ENCODE data around the gene SIRPA. TPM values are rescaled to one million over a fixed set of nuclear protein-coding genes. Genes with fewer than 3 reads are reported as not detected.
A peak's percentile ranks its signal among the peaks of the same experiment; 100 is the strongest.

Gene SIRPA
- total RNA-seq, 1 donor from 2014 or later: 5.0 TPM

- no peak for TF ChIP-seq CTCF (IDR thresholded peaks at IDR 0.05; ENCODE audit: insufficient read depth, low read length, severe bottlenecking)
- FAIRE-seq (no peak), DNase-seq (ENCODE audit: low read depth) (no peak)
- no peak overlapping the region for H3K4me3 ChIP-seq (ENCODE audit: low read depth, low read length)
- H3K36me3 ChIP-seq (ENCODE audit: control insufficient read depth, insufficient read depth, low read length): no peaks in the 10 kb centered on the region
- no peaks in the 10 kb centered on the region for H3K27me3 ChIP-seq (ENCODE audit: control insufficient read depth, insufficient read depth, low read length)
Measured at GRCh38 chr20:1875762-1876161, 19.4 kb upstream of the SIRPA start.

GRCh38 chr20:1876217-1876921, 18.8 kb upstream of the SIRPA start:
- DNase-seq (ENCODE audit: low read depth): peak; percentile 77
- H3K27me3 ChIP-seq (ENCODE audit: control insufficient read depth, insufficient read depth, low read length): no peaks in the 10 kb centered on the region
- H3K4me3 ChIP-seq (ENCODE audit: low read depth, low read length): no peak overlapping the region
- TF ChIP-seq CTCF (IDR thresholded peaks at IDR 0.05; ENCODE audit: insufficient read depth, low read length, severe bottlenecking): no peak
- FAIRE-seq: no peak
- H3K36me3 ChIP-seq (ENCODE audit: control insufficient read depth, insufficient read depth, low read length): no peaks in the 10 kb centered on the region

- DNase-seq (ENCODE audit: low read depth) (no peak), FAIRE-seq (peak; percentile 99)
- TF ChIP-seq CTCF (IDR thresholded peaks at IDR 0.05; ENCODE audit: insufficient read depth, low read length, severe bottlenecking): no peak
- Histone ChIP-seq H3K4me3 (ENCODE audit: low read depth, low read length) (no peak overlapping the region), H3K36me3 (ENCODE audit: control insufficient read depth, insufficient read depth, low read length) (no peaks in the 10 kb centered on the region), H3K27me3 (ENCODE audit: control insufficient read depth, insufficient read depth, low read length) (no peaks in the 10 kb centered on the region)
Measured at GRCh38 chr20:1876975-1877608, 18.1 kb upstream of the SIRPA start.

- FAIRE-seq (no peak), DNase-seq (ENCODE audit: low read depth) (no peak)
- TF ChIP-seq CTCF (IDR thresholded peaks at IDR 0.05; ENCODE audit: insufficient read depth, low read length, severe bottlenecking): no peak
- no peaks in the 10 kb centered on the region for H3K36me3 ChIP-seq (ENCODE audit: control insufficient read depth, insufficient read depth, low read length)
- H3K27me3 ChIP-seq (ENCODE audit: control insufficient read depth, insufficient read depth, low read length): no peaks in the 10 kb centered on the region
- H3K4me3 ChIP-seq (ENCODE audit: low read depth, low read length): no peak overlapping the region
Measured at GRCh38 chr20:1877609-1878200, 17.5 kb upstream of the SIRPA start.

- H3K27me3 ChIP-seq (ENCODE audit: control insufficient read depth, insufficient read depth, low read length): no peaks in the 10 kb centered on the region
- H3K4me3 ChIP-seq (ENCODE audit: low read depth, low read length): no peak overlapping the region
- FAIRE-seq (no peak), DNase-seq (ENCODE audit: low read depth) (no peak)
- no peaks in the 10 kb centered on the region for H3K36me3 ChIP-seq (ENCODE audit: control insufficient read depth, insufficient read depth, low read length)
- TF ChIP-seq CTCF (IDR thresholded peaks at IDR 0.05; ENCODE audit: insufficient read depth, low read length, severe bottlenecking): no peak
Measured at GRCh38 chr20:1879369-1879768, 15.8 kb upstream of the SIRPA start.
